ENCODE results near the gene TPCN2.

TPCN2 gene

DNA sequence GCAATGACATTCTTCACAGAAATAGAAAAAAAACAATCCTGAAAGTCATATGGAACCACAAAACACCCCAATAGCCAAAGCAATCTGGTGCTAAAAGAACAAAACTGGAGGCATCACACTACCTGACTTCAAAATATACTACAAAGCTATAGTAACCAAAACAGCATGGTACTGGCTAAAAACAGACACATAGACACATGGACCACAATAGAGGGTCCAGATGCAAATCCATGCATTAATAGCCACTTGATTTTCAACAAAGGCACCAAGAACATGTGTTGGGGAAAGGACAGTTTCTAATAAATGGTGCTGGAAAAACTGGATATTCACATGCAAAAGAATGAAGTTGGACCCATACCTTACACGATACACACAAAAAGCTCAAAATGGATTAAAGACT lies 79.2 kb downstream of the TPCN2 start:
- Histone ChIP-seq H3K9me3 (ENCODE audit: insufficient read depth, low read length) (no peaks in the 10 kb centered on the region; the same call in 1 of the 2 replicates), H4K20me1 (ENCODE audit: low read depth, low read length) (no peaks in the 10 kb centered on the region), H3K9ac (ENCODE audit: low read length) (no peak overlapping the region), H3F3A (ENCODE audit: insufficient read depth) (no peaks in the 10 kb centered on the region), H3K4me2 (ENCODE audit: low read depth, low read length, poor library complexity, severe bottlenecking) (no peak overlapping the region), H3K79me2 (ENCODE audit: insufficient read depth, low read length) (no peaks in the 10 kb centered on the region), H2AFZ (ENCODE audit: low read depth, low read length, severe bottlenecking) (no peak overlapping the region), H3K36me3 (ENCODE audit: low read length) (no peaks in the 10 kb centered on the region), H3K9me2 (replicated peaks; ENCODE audit: insufficient read depth, low read length) (no peaks in the 10 kb centered on the region), H3K27ac (ENCODE audit: low read depth, low read length) (no peak overlapping the region), H3K27me3 (ENCODE audit: low read length) (no peaks in the 10 kb centered on the region), H3K4me3 (ENCODE audit: insufficient read depth, low read length, poor library complexity, severe bottlenecking) (no peak overlapping the region)
- TF ChIP-seq, protein P1, sequence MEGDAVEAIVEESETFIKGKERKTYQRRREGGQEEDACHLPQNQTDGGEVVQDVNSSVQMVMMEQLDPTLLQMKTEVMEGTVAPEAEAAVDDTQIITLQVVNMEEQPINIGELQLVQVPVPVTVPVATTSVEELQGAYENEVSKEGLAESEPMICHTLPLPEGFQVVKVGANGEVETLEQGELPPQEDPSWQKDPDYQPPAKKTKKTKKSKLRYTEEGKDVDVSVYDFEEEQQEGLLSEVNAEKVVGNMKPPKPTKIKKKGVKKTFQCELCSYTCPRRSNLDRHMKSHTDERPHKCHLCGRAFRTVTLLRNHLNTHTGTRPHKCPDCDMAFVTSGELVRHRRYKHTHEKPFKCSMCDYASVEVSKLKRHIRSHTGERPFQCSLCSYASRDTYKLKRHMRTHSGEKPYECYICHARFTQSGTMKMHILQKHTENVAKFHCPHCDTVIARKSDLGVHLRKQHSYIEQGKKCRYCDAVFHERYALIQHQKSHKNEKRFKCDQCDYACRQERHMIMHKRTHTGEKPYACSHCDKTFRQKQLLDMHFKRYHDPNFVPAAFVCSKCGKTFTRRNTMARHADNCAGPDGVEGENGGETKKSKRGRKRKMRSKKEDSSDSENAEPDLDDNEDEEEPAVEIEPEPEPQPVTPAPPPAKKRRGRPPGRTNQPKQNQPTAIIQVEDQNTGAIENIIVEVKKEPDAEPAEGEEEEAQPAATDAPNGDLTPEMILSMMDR (IDR thresholded peaks at IDR 0.05; ENCODE audit: insufficient read depth, low read length, poor library complexity, severe bottlenecking), result no peak

DNA sequence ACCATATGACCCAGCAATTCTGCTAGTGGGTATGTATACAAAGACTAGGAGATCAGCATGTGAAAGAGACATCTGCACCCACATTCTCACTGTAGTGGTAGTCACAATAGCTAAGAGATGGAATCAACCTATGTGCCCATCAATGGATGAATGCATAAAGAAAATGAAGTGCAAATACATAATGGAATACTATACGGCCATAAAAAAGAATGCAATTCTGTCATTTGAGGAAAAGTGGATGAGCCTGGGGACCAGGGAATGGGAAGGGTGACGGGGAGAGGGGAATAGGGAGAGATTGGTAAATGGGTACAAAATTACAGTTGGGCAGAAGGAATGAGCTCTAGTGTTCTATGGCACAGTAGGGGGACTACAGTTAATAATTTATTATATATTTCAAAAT lies 80.3 kb downstream of the TPCN2 start:
- no peaks in the 10 kb centered on the region for H4K20me1 ChIP-seq (ENCODE audit: low read depth, low read length)
- TF ChIP-seq, protein P1 (IDR thresholded peaks at IDR 0.05; ENCODE audit: insufficient read depth, low read length, poor library complexity, severe bottlenecking), result no peak
- no peak for TF ChIP-seq EZH2phosphoT487 (conservative IDR thresholded peaks at IDR 0.05; ENCODE audit: low read length)
- H3K4me3 ChIP-seq (ENCODE audit: insufficient read depth, low read length, poor library complexity, severe bottlenecking), result no peak overlapping the region
- no peaks in the 10 kb centered on the region for H3K79me2 ChIP-seq (ENCODE audit: insufficient read depth, low read length)
- no peak overlapping the region for H3K4me2 ChIP-seq (ENCODE audit: low read depth, low read length, poor library complexity, severe bottlenecking)
- H2AFZ ChIP-seq (ENCODE audit: low read depth, low read length, severe bottlenecking), result no peak overlapping the region
- H3K27me3 ChIP-seq (ENCODE audit: low read length), result no peaks in the 10 kb centered on the region
- H3K9me2 ChIP-seq (replicated peaks; ENCODE audit: insufficient read depth, low read length), result no peaks in the 10 kb centered on the region
- H3K27ac ChIP-seq (ENCODE audit: low read depth, low read length), result no peak overlapping the region
- H3K9ac ChIP-seq (ENCODE audit: low read length), result no peak overlapping the region
- H3K36me3 ChIP-seq (ENCODE audit: low read length), result no peaks in the 10 kb centered on the region
- no peaks in the 10 kb centered on the region for H3F3A ChIP-seq (ENCODE audit: insufficient read depth)
- no peaks in the 10 kb centered on the region; the same call in 1 of the 2 replicates for H3K9me3 ChIP-seq (ENCODE audit: insufficient read depth, low read length)

DNA sequence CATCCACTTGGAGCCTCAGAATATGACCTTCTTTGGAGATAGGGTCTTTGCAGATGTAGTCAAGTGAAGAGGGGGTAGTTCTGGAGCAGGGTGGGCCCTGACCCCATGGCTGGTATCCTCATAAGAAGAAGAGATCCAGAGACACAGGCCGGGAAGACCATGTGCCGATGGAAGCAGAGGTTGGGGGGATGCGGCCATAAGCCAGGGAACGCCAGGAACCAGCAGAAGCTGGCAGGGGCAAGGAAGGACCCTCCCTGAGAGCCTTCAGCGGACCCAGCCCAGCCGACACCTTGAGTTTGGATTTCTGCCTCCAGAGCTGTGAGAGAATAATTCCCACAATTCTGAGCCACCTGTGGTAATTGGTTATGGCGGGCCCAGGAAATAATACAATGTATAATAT lies 80.9 kb downstream of the TPCN2 start:
- Histone ChIP-seq H3K79me2 (ENCODE audit: insufficient read depth, low read length) (no peaks in the 10 kb centered on the region), H3K4me3 (ENCODE audit: insufficient read depth, low read length, poor library complexity, severe bottlenecking) (no peak overlapping the region), H3K4me2 (ENCODE audit: low read depth, low read length, poor library complexity, severe bottlenecking) (no peak overlapping the region), H3F3A (ENCODE audit: insufficient read depth) (no peaks in the 10 kb centered on the region), H3K9me2 (replicated peaks; ENCODE audit: insufficient read depth, low read length) (no peaks in the 10 kb centered on the region), H2AFZ (ENCODE audit: low read depth, low read length, severe bottlenecking) (no peak overlapping the region), H3K36me3 (ENCODE audit: low read length) (no peaks in the 10 kb centered on the region), H3K27me3 (ENCODE audit: low read length) (no peaks in the 10 kb centered on the region), H3K27ac (ENCODE audit: low read depth, low read length) (no peak overlapping the region), H3K9ac (ENCODE audit: low read length) (no peak overlapping the region), H3K9me3 (ENCODE audit: insufficient read depth, low read length) (no peaks in the 10 kb centered on the region; the same call in 1 of the 2 replicates), H4K20me1 (ENCODE audit: low read depth, low read length) (no peaks in the 10 kb centered on the region)
- TF ChIP-seq EZH2phosphoT487 (conservative IDR thresholded peaks at IDR 0.05; ENCODE audit: low read length), result no peak
- TF ChIP-seq, protein P1 (IDR thresholded peaks at IDR 0.05; ENCODE audit: insufficient read depth, low read length, poor library complexity, severe bottlenecking), result no peak

Measured in SU-DHL-6 (cell line).